HepG2 (cell line): Measurements from ENCODE around the gene CD34. TPM values are rescaled to one million over a fixed set of nuclear protein-coding genes. Genes with fewer than 3 reads are reported as not detected.

Experiments used
- ATAC-seq: fragments of 200-7000 bp; cut with Tn5 transposase; 3 replicates; pipeline ENCODE4 v1.9.1; 2020; ENCODE audit warnings: mild to moderate bottlenecking, moderate library complexity
- BruUV-seq: library from RNA; stranded (reverse); fragments of 400-500 nt; replicated peaks from 2 replicates; lab custom pipeline; 2021; lab: Mats Ljungman, UMichigan
- CTCF ChIA-PET: fragments of 300-600 bp; formaldehyde crosslinking; extraction: SDS; loops from one replicate; lab custom pipeline; 2021; ENCODE audit warnings: low total read pairs, inconsistent platforms, low intra/inter-chr PET ratio; lab: Yijun Ruan, JAX
- POLR2A ChIA-PET: fragments of 350-600 bp; sonication (Branson Sonifier 250); formaldehyde crosslinking; loops from one replicate; lab custom pipeline; 2020; ENCODE audit warnings: antibody characterized with exemption, inconsistent platforms; lab: Yijun Ruan, JAX
- DNase-seq: peaks from one replicate; pipeline ENCODE4 v3.0.0-alpha.2; 2015; ENCODE audit warnings: low spot score
- FAIRE-seq: peaks from 3 replicates; lab custom pipeline; 2011; peaks lifted over from hg19 to GRCh38; lab: Jason Lieb, UNC
- H2AFZ ChIP-seq: one replicate; pipeline ENCODE4 v1.6.1; 2011; ENCODE audit warnings: low read length, inconsistent platforms
- H3K27ac ChIP-seq: fragments of 300-600 bp; 3 replicates; pipeline ENCODE4 v1.8.0; 2011; ENCODE audit warnings: mixed run types, mild to moderate bottlenecking, mixed read lengths, low read length, inconsistent platforms; ENCODE audit not compliant: insufficient read depth; ENCODE audit errors: extremely low read length
- H3K27me3 ChIP-seq, 2 experiments: fragments of 200-600 bp in 1 of 2; 2 replicates in 1 of 2; 3 replicates in 1 of 2; pipeline versions ENCODE4 v1.6.0 to v1.8.0; 2011; ENCODE audit warnings: low read length in 2 of 2, mild to moderate bottlenecking in 2 of 2, moderate library complexity in 2 of 2, inconsistent platforms in 1 of 2; ENCODE audit not compliant: insufficient read depth in 2 of 2, control insufficient read depth in 1 of 2
- H3K36me3 ChIP-seq, 2 experiments: fragments of 200-600 bp in 1 of 2; replicated peaks in 1 of 2; 2 replicates in 1 of 2; 3 replicates in 1 of 2; pipeline versions ENCODE4 v1.5.1 to v1.8.0; 2011; ENCODE audit warnings: low read length in 2 of 2, inconsistent platforms in 1 of 2; ENCODE audit not compliant: insufficient read depth in 2 of 2, control insufficient read depth in 1 of 2
- H3K4me1 ChIP-seq: 2 replicates; pipeline ENCODE4 v1.5.1; 2012; ENCODE audit warnings: low read length, inconsistent platforms; ENCODE audit not compliant: insufficient read depth
- H3K4me2 ChIP-seq: 2 replicates; pipeline ENCODE4 v1.6.0; 2011; ENCODE audit warnings: low read depth, low read length, inconsistent platforms
- H3K4me3 ChIP-seq, 3 experiments: fragments of 200-600 bp in 1 of 3; sonication (generic), shearing (Covaris generic) in 1 of 3; replicated peaks in 1 of 3; 2 replicates each; pipeline ENCODE4 v1.5.1; 2011 to 2016; ENCODE audit warnings: low read length in 3 of 3, inconsistent platforms in 2 of 3, low read depth in 2 of 3, mild to moderate bottlenecking in 2 of 3, control low read depth in 1 of 3, mixed read lengths in 1 of 3; ENCODE audit not compliant: insufficient read depth in 1 of 3
- H3K79me2 ChIP-seq: one replicate; pipeline ENCODE4 v1.6.1; 2011; ENCODE audit warnings: low read length, inconsistent platforms; ENCODE audit not compliant: insufficient read depth
- H3K9ac ChIP-seq: 2 replicates; pipeline ENCODE4 v1.6.0; 2011; ENCODE audit warnings: mild to moderate bottlenecking, low read depth, low read length, inconsistent platforms; ENCODE audit not compliant: insufficient read depth
- H3K9me3 ChIP-seq: 2 replicates; pipeline ENCODE4 v1.5.1; 2012; ENCODE audit warnings: mild to moderate bottlenecking, low read length
- H4K20me1 ChIP-seq: 2 replicates; pipeline ENCODE4 v1.6.0; 2011; ENCODE audit warnings: inconsistent platforms, mild to moderate bottlenecking, low read length, moderate library complexity; ENCODE audit not compliant: insufficient read depth
- ETV6 ChIP-seq: sonication (generic); formaldehyde crosslinking; conservative IDR thresholded peaks from 2 replicates; pipeline ENCODE4 v1.4.0; 2020; ENCODE audit warnings: missing genetic modification reagents
- PHF8 ChIP-seq: sonication (generic); formaldehyde crosslinking; IDR thresholded peaks from 2 replicates; pipeline ENCODE4 v1.5.0; 2020; ENCODE audit warnings: missing genetic modification reagents
- WGBS: methylation state at CpG from one replicate; pipeline ENCODE4 v1.1.6; 2017; ENCODE audit warnings: low lambda C conversion rate; 5-methylcytosine and 5-hydroxymethylcytosine counted together
- in situ Hi-C: cut with HindIII; loops from 2 replicates; pipeline ENCODE4 v1.10.0; 2017; ENCODE audit warnings: low pct_unique_long_range_greater_than_20kb; ENCODE audit not compliant: extremely low pct_ligation_motif_present
- intact Hi-C: fragments of 100-400 bp; cut with micrococcal nuclease; formaldehyde crosslinking; loops from one replicate; pipeline ENCODE4 v1.10.0; 2022; ENCODE audit not compliant: unreplicated experiment
- polyA plus RNA-seq, 8 experiments: library from polyadenylated mRNA; depleted of rRNA in 3 of 8; stranded (reverse) in 7 of 8; unstranded in 1 of 8; fragments of >200 nt; fragmentation: Illumina TruSeq in 4 of 8; extraction: Trizol in 4 of 8; gene quantifications; 2 replicates each; pipeline versions ENCODE4 v1.2.1 to v1.2.3, GENCODE V29; 2011 to 2016; ENCODE audit warnings: low read depth in 4 of 8, missing spikeins in 1 of 8, mixed read lengths in 1 of 8; ENCODE audit not compliant: insufficient read depth in 1 of 8
- total RNA-seq, 5 experiments: library from RNA; depleted of rRNA; stranded (reverse); fragments of >200 nt; fragmentation: Illumina TruSeq; extraction: Trizol; gene quantifications; 2 replicates each; pipeline ENCODE4 v1.2.3, GENCODE V29; 2016; ENCODE audit warnings: low read depth in 1 of 5
- TF ChIP-seq, protein P1 (sequence below): sonication (generic); formaldehyde crosslinking; IDR thresholded peaks from 2 replicates; pipeline ENCODE4 v1.4.0; 2020; ENCODE audit warnings: missing genetic modification reagents
- TF ChIP-seq, protein P2 (sequence below): sonication (generic); formaldehyde crosslinking; IDR thresholded peaks from 2 replicates; pipeline ENCODE4 v1.5.0; 2020; ENCODE audit warnings: mild to moderate bottlenecking, missing genetic modification reagents, moderate library complexity

CD34 gene
- total and polyA plus RNA-seq, 2 of the 13 experiments (the other 11 are each of a cell fraction or from before 2014, with no cell fraction given), result not detected

GRCh38 chr1:207883660-207884250, 27.2 kb downstream of the CD34 start:
- Histone ChIP-seq H3K27me3 (peaks cover 2 to 39% of the 10 kb centered on the region in 2 experiments), H3K9ac (no peak overlapping the region), H3K79me2 (no peaks in the 10 kb centered on the region), H3K9me3 (no peaks in the 10 kb centered on the region), H3K4me1 (peaks cover 13% of the 10 kb centered on the region; the same call in 1 of the 2 replicates), H3K4me3 (0 out of 6 replicates have a peak overlapping the region, but pooled peaks of 1 of the 3 experiments have one; percentile 15)
- intact Hi-C loops, result no loop called here
- CTCF ChIA-PET, result interaction anchor here (3.0 kb wide), 1 partner anchor 80 kb away, joined by 26 read pairs; no protein-coding TSS in a partner anchor
- ATAC-seq (no peak), FAIRE-seq (no peak)
- BruUV-seq, result no TSS peak
- TF ChIP-seq, protein P1, sequence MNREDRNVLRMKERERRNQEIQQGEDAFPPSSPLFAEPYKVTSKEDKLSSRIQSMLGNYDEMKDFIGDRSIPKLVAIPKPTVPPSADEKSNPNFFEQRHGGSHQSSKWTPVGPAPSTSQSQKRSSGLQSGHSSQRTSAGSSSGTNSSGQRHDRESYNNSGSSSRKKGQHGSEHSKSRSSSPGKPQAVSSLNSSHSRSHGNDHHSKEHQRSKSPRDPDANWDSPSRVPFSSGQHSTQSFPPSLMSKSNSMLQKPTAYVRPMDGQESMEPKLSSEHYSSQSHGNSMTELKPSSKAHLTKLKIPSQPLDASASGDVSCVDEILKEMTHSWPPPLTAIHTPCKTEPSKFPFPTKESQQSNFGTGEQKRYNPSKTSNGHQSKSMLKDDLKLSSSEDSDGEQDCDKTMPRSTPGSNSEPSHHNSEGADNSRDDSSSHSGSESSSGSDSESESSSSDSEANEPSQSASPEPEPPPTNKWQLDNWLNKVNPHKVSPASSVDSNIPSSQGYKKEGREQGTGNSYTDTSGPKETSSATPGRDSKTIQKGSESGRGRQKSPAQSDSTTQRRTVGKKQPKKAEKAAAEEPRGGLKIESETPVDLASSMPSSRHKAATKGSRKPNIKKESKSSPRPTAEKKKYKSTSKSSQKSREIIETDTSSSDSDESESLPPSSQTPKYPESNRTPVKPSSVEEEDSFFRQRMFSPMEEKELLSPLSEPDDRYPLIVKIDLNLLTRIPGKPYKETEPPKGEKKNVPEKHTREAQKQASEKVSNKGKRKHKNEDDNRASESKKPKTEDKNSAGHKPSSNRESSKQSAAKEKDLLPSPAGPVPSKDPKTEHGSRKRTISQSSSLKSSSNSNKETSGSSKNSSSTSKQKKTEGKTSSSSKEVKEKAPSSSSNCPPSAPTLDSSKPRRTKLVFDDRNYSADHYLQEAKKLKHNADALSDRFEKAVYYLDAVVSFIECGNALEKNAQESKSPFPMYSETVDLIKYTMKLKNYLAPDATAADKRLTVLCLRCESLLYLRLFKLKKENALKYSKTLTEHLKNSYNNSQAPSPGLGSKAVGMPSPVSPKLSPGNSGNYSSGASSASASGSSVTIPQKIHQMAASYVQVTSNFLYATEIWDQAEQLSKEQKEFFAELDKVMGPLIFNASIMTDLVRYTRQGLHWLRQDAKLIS (CRISPR knock-in tag), result no peak
- TF ChIP-seq, protein P2, sequence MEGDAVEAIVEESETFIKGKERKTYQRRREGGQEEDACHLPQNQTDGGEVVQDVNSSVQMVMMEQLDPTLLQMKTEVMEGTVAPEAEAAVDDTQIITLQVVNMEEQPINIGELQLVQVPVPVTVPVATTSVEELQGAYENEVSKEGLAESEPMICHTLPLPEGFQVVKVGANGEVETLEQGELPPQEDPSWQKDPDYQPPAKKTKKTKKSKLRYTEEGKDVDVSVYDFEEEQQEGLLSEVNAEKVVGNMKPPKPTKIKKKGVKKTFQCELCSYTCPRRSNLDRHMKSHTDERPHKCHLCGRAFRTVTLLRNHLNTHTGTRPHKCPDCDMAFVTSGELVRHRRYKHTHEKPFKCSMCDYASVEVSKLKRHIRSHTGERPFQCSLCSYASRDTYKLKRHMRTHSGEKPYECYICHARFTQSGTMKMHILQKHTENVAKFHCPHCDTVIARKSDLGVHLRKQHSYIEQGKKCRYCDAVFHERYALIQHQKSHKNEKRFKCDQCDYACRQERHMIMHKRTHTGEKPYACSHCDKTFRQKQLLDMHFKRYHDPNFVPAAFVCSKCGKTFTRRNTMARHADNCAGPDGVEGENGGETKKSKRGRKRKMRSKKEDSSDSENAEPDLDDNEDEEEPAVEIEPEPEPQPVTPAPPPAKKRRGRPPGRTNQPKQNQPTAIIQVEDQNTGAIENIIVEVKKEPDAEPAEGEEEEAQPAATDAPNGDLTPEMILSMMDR (CRISPR knock-in tag), result no peak
- no peak for TF ChIP-seq ETV6
- TF ChIP-seq PHF8 (CRISPR knock-in tag), result no peak
- TF ChIP-seq, all 625 proteins: peak for 0
- POLR2A ChIA-PET, result interaction anchor here (2.4 kb wide), 1 partner anchor 57 kb away, joined by 10 read pairs; no protein-coding TSS in a partner anchor
- in situ Hi-C loops, result loop anchor here (10.0 kb wide), 1 partner anchor 111 kb away; no protein-coding TSS in a partner anchor
- no peak overlapping the region for H2AFZ ChIP-seq
- no peak overlapping the region for H3K4me2 ChIP-seq
- no peak for DNase-seq
- no peaks in the 10 kb centered on the region for H3K36me3 ChIP-seq
- no peaks in the 10 kb centered on the region for H4K20me1 ChIP-seq
- WGBS, result 0% methylated on average over 2 of the region's 2 CpGs
- no peak overlapping the region for H3K27ac ChIP-seq
